ENCODE data around the gene UBR3.

The UBR3 gene

GRCh38 chr2:170024721-170025120 lies 197.5 kb downstream of the UBR3 start:
- Histone ChIP-seq H3K4me3 (ENCODE audit: low read length) (no peak overlapping the region), H3K4me1 (ENCODE audit: control insufficient read depth, insufficient read depth, low read length) (no peaks in the 10 kb centered on the region), H3K9ac (ENCODE audit: low read length) (no peak overlapping the region), H3K36me3 (ENCODE audit: control insufficient read depth, insufficient read depth, low read length) (no peaks in the 10 kb centered on the region), H3K9me3 (ENCODE audit: control insufficient read depth, low read length) (no peaks in the 10 kb centered on the region), H3K27me3 (ENCODE audit: control insufficient read depth, insufficient read depth, low read length) (no peaks in the 10 kb centered on the region)

GRCh38 chr2:170025223-170025622 lies 198.0 kb downstream of the UBR3 start:
- no peak overlapping the region for H3K9ac ChIP-seq (ENCODE audit: low read length)
- no peaks in the 10 kb centered on the region for H3K36me3 ChIP-seq (ENCODE audit: control insufficient read depth, insufficient read depth, low read length)
- no peak overlapping the region for H3K4me3 ChIP-seq (ENCODE audit: low read length)
- no peaks in the 10 kb centered on the region for H3K27me3 ChIP-seq (ENCODE audit: control insufficient read depth, insufficient read depth, low read length)
- H3K9me3 ChIP-seq (ENCODE audit: control insufficient read depth, low read length), result no peaks in the 10 kb centered on the region
- H3K4me1 ChIP-seq (ENCODE audit: control insufficient read depth, insufficient read depth, low read length), result no peaks in the 10 kb centered on the region

- no peaks in the 10 kb centered on the region for H3K4me1 ChIP-seq (ENCODE audit: control insufficient read depth, insufficient read depth, low read length)
- H3K9me3 ChIP-seq (ENCODE audit: control insufficient read depth, low read length), result no peaks in the 10 kb centered on the region
- no peaks in the 10 kb centered on the region for H3K36me3 ChIP-seq (ENCODE audit: control insufficient read depth, insufficient read depth, low read length)
- H3K27me3 ChIP-seq (ENCODE audit: control insufficient read depth, insufficient read depth, low read length), result no peaks in the 10 kb centered on the region
- no peak overlapping the region for H3K4me3 ChIP-seq (ENCODE audit: low read length)
- no peak overlapping the region for H3K9ac ChIP-seq (ENCODE audit: low read length)
Observed at GRCh38 chr2:170026361-170026760, 199.1 kb downstream of the UBR3 start.

GRCh38 chr2:170029551-170029950 lies 202.3 kb downstream of the UBR3 start:
- no peaks in the 10 kb centered on the region for H3K27me3 ChIP-seq (ENCODE audit: control insufficient read depth, insufficient read depth, low read length)
- no peaks in the 10 kb centered on the region for H3K36me3 ChIP-seq (ENCODE audit: control insufficient read depth, insufficient read depth, low read length)
- no peak overlapping the region for H3K4me3 ChIP-seq (ENCODE audit: low read length)
- H3K4me1 ChIP-seq (ENCODE audit: control insufficient read depth, insufficient read depth, low read length), result no peaks in the 10 kb centered on the region
- H3K9ac ChIP-seq (ENCODE audit: low read length), result no peak overlapping the region
- no peaks in the 10 kb centered on the region for H3K9me3 ChIP-seq (ENCODE audit: control insufficient read depth, low read length)

- no peaks in the 10 kb centered on the region for H3K36me3 ChIP-seq (ENCODE audit: control insufficient read depth, insufficient read depth, low read length)
Observed at GRCh38 chr2:170030040-170030439, 202.8 kb downstream of the UBR3 start.

GRCh38 chr2:170031288-170031687 lies 204.0 kb downstream of the UBR3 start:
- Histone ChIP-seq H3K36me3 (ENCODE audit: control insufficient read depth, insufficient read depth, low read length) (no peaks in the 10 kb centered on the region), H3K9ac (ENCODE audit: low read length) (no peak overlapping the region), H3K4me1 (ENCODE audit: control insufficient read depth, insufficient read depth, low read length) (no peaks in the 10 kb centered on the region)

More at GRCh38 chr2:170030040-170030439, 202.8 kb downstream of the UBR3 start:
- Histone ChIP-seq H3K27me3 (ENCODE audit: control insufficient read depth, insufficient read depth, low read length) (no peaks in the 10 kb centered on the region), H3K4me3 (ENCODE audit: low read length) (no peak overlapping the region), H3K9me3 (ENCODE audit: control insufficient read depth, low read length) (no peaks in the 10 kb centered on the region), H3K9ac (ENCODE audit: low read length) (no peak overlapping the region), H3K4me1 (ENCODE audit: control insufficient read depth, insufficient read depth, low read length) (no peaks in the 10 kb centered on the region)

GRCh38 chr2:170034596-170034995 lies 207.3 kb downstream of the UBR3 start:
- no peak overlapping the region for H3K9ac ChIP-seq (ENCODE audit: low read length)
- no peaks in the 10 kb centered on the region for H3K27me3 ChIP-seq (ENCODE audit: control insufficient read depth, insufficient read depth, low read length)
- H3K4me3 ChIP-seq (ENCODE audit: low read length), result no peak overlapping the region
- no peaks in the 10 kb centered on the region for H3K36me3 ChIP-seq (ENCODE audit: control insufficient read depth, insufficient read depth, low read length)
- no peaks in the 10 kb centered on the region for H3K9me3 ChIP-seq (ENCODE audit: control insufficient read depth, low read length)
- H3K4me1 ChIP-seq (ENCODE audit: control insufficient read depth, insufficient read depth, low read length), result no peaks in the 10 kb centered on the region

More at GRCh38 chr2:170031288-170031687, 204.0 kb downstream of the UBR3 start:
- Histone ChIP-seq H3K9me3 (ENCODE audit: control insufficient read depth, low read length) (no peaks in the 10 kb centered on the region), H3K4me3 (ENCODE audit: low read length) (no peak overlapping the region), H3K27me3 (ENCODE audit: control insufficient read depth, insufficient read depth, low read length) (no peaks in the 10 kb centered on the region)

GRCh38 chr2:170038734-170039133 lies 211.5 kb downstream of the UBR3 start:
- Histone ChIP-seq H3K9ac (ENCODE audit: low read length) (no peak overlapping the region), H3K27me3 (ENCODE audit: control insufficient read depth, insufficient read depth, low read length) (no peaks in the 10 kb centered on the region), H3K4me3 (ENCODE audit: low read length) (no peak overlapping the region), H3K36me3 (ENCODE audit: control insufficient read depth, insufficient read depth, low read length) (no peaks in the 10 kb centered on the region), H3K9me3 (ENCODE audit: control insufficient read depth, low read length) (no peaks in the 10 kb centered on the region), H3K4me1 (ENCODE audit: control insufficient read depth, insufficient read depth, low read length) (no peaks in the 10 kb centered on the region)

- Histone ChIP-seq H3K4me1 (ENCODE audit: control insufficient read depth, insufficient read depth, low read length) (no peaks in the 10 kb centered on the region), H3K36me3 (ENCODE audit: control insufficient read depth, insufficient read depth, low read length) (no peaks in the 10 kb centered on the region), H3K9me3 (ENCODE audit: control insufficient read depth, low read length) (no peaks in the 10 kb centered on the region), H3K9ac (ENCODE audit: low read length) (no peak overlapping the region), H3K27me3 (ENCODE audit: control insufficient read depth, insufficient read depth, low read length) (no peaks in the 10 kb centered on the region), H3K4me3 (ENCODE audit: low read length) (no peak overlapping the region)
Observed at GRCh38 chr2:170039401-170040172, 212.3 kb downstream of the UBR3 start.

GRCh38 chr2:170044751-170045478 lies 217.7 kb downstream of the UBR3 start:
- Histone ChIP-seq H3K4me1 (ENCODE audit: control insufficient read depth, insufficient read depth, low read length) (no peaks in the 10 kb centered on the region), H3K27me3 (ENCODE audit: control insufficient read depth, insufficient read depth, low read length) (no peaks in the 10 kb centered on the region), H3K9me3 (ENCODE audit: control insufficient read depth, low read length) (no peaks in the 10 kb centered on the region), H3K4me3 (ENCODE audit: low read length) (no peak overlapping the region), H3K9ac (ENCODE audit: low read length) (no peak overlapping the region), H3K36me3 (ENCODE audit: control insufficient read depth, insufficient read depth, low read length) (no peaks in the 10 kb centered on the region)

- Histone ChIP-seq H3K4me1 (ENCODE audit: control insufficient read depth, insufficient read depth, low read length) (no peaks in the 10 kb centered on the region), H3K9me3 (ENCODE audit: control insufficient read depth, low read length) (no peaks in the 10 kb centered on the region), H3K27me3 (ENCODE audit: control insufficient read depth, insufficient read depth, low read length) (no peaks in the 10 kb centered on the region), H3K4me3 (ENCODE audit: low read length) (no peak overlapping the region), H3K9ac (ENCODE audit: low read length) (no peak overlapping the region), H3K36me3 (ENCODE audit: control insufficient read depth, insufficient read depth, low read length) (no peaks in the 10 kb centered on the region)
Observed at GRCh38 chr2:170047331-170048065, 220.2 kb downstream of the UBR3 start.

GRCh38 chr2:170052151-170052550 lies 224.9 kb downstream of the UBR3 start:
- Histone ChIP-seq H3K9me3 (ENCODE audit: control insufficient read depth, low read length) (no peaks in the 10 kb centered on the region), H3K27me3 (ENCODE audit: control insufficient read depth, insufficient read depth, low read length) (no peaks in the 10 kb centered on the region), H3K36me3 (ENCODE audit: control insufficient read depth, insufficient read depth, low read length) (no peaks in the 10 kb centered on the region), H3K4me1 (ENCODE audit: control insufficient read depth, insufficient read depth, low read length) (no peaks in the 10 kb centered on the region), H3K4me3 (ENCODE audit: low read length) (no peak overlapping the region), H3K9ac (ENCODE audit: low read length) (no peak overlapping the region)
